GM21619 (cell line): ENCODE results near the gene SALL1.

Experiments
- ATAC-seq: cut with Tn5 transposase; IDR thresholded peaks from one replicate; pipeline ENCODE4 v1.9.1; 2021; ENCODE audit not compliant: unreplicated experiment

Gene SALL1

GRCh38 chr16:51157698-51158097 is 6.6 kb upstream of the SALL1 start:
- no peak for ATAC-seq

- ATAC-seq, result no peak
Observed at GRCh38 chr16:51156807-51157200, 5.7 kb upstream of the SALL1 start.

- no peak for ATAC-seq
Observed at GRCh38 chr16:51155820-51156806, 5.0 kb upstream of the SALL1 start.

GRCh38 chr16:51155199-51155607 is 4.1 kb upstream of the SALL1 start:
- no peak for ATAC-seq

- no peak for ATAC-seq
Observed at GRCh38 chr16:51154271-51155171, 3.5 kb upstream of the SALL1 start.

- no peak for ATAC-seq
Observed at GRCh38 chr16:51153577-51154031, 2.5 kb upstream of the SALL1 start.

- ATAC-seq, result no peak
Observed at GRCh38 chr16:51152691-51153576, 1.9 kb upstream of the SALL1 start.

- no peak for ATAC-seq
Observed at GRCh38 chr16:51151961-51152663, 1.0 kb upstream of the SALL1 start.

GRCh38 chr16:51151435-51151960 is 428 bp upstream of the SALL1 start:
- no peak for ATAC-seq

GRCh38 chr16:51150165-51150887 is 744 bp downstream of the SALL1 start:
- no peak for ATAC-seq

GRCh38 chr16:51149721-51150164 is 1.3 kb downstream of the SALL1 start:
- no peak for ATAC-seq

GRCh38 chr16:51149251-51149661 is 1.8 kb downstream of the SALL1 start:
- ATAC-seq, result no peak

- ATAC-seq, result no peak
Observed at GRCh38 chr16:51148678-51149228, 2.3 kb downstream of the SALL1 start.

GRCh38 chr16:51147776-51148677 is 3.0 kb downstream of the SALL1 start:
- no peak for ATAC-seq

GRCh38 chr16:51146256-51146924 is 4.7 kb downstream of the SALL1 start:
- no peak for ATAC-seq

GRCh38 chr16:51144203-51144602 is 6.9 kb downstream of the SALL1 start:
- no peak for ATAC-seq
